NK-92 treated with Interleukin-12 subunit alpha and Interleukin-12 subunit beta, amount 100 ng/mL, for 24 hours (cell line): ENCODE measurements around the gene TMEM238L.

Source experiments
- DNase-seq: peaks from one replicate; lab custom pipeline; 2025; lab: John Stamatoyannopoulos, UW

TMEM238L gene

DNA sequence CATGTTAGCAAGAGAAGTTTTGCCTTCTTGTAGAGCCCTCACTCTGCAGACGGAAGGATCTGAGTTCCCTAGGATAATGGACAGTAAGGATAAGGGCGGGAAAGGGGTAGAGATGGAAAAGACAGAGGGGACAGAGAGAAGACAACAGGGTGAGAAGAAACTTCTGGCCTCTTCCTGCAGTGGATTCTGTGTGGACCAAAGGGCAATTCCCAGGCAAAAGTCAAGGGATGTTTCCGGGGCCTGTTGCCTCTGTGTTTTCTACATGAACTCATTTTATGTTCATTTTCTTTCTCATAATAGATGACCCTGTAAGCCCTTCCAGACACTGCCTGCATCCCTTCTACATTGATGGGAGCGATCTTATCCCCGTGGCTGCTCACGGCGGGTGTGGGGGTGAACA lies 647 bp upstream of the TMEM238L start:
- no peak for DNase-seq

DNA sequence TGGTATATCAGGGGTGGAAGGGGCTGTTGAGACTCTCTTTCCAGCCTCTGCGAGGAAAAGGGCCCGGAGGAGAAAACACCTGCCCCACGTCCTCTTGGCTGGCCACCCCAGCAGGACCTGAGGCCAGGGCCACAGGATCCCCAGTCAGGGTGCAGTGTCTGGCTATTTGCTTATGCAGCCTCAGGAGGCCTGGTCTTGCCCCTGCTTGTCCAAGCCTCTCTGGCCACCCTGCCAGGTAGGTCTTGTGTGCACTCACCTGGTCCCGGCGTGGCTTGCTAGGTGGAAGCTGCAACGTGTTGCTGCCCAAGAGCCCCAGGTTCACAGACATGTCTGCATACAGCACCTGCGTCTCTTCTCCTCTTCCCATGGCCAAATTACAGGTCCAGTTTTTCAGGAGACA lies 549 bp downstream of the TMEM238L start:
- DNase-seq: no peak

DNA sequence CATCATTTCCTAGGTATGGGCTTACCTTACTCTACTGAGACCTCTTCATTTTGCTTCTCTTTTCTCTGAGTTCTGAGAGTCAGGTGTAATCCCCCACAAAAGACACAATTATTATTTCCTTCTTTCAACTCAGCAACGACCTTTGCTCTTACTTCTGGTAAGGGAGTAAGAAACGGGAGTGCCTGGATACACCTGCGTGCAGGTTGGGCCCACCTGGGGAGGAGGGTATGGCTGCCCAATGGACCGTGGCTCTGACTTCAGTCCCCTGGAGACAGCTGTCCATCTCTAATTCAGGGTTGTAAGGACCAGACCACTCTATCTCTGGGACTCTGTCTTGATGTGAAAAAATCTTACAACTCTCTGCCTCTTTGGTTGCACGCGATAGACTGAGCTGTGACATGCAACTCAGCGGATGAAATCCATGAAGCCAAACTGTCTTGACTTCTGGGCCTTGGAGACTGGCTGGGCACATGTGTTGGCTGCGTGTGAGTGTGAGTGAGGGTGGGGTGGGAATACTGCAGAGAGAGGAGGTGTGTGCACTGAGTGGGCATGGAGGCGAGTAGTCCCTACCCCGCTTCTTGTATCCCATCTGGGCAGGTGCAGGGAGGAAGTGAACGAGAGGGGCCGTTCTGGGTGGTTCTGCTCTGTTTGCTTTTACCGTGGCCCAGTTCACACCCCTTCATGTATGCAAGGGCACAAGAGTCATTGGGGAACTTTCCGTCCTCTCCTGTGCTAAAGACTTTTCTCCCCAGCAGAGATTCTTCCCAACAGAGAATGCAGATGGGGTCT lies 1.2 kb downstream of the TMEM238L start:
- no peak for DNase-seq

DNA sequence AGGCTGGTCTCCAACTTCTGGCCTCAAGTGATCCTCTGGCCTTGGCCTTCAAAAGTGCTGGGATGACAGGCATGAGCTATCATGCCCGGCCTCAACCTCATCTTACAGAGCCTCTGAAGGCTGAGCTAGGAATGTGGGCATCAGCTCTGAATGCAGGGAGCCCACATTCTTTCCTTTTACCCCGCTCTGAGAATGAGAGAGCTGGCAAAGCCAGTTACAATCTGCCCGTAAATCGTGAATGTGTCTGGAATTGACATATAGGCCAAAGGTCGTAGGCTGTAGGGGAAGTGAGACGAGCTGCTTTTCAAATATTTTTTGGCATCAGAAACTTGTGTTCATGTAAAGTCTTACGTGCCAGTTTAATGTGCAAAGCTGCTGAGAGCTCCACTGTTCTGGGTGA lies 4.5 kb downstream of the TMEM238L start:
- DNase-seq: no peak

DNA sequence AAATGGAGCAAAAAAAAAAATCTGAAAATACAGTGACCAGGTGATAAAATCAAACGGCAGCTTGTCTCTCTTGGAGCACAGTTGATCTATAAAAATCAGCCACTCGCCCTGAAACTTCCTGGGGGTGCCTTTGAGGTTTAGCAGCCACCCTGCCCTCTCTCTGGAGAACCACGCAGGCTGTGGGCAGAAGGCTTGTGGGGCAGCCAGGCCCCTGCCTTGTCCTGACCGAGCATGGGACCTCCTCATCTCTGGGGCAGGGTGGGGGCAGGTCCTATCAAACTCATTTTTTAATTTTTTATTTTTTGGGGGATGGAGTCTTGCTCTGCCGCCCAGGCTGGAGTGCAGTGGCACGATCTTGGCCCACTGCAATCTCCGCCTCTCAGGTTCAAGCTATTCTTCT lies 5.0 kb downstream of the TMEM238L start:
- DNase-seq: no peak

DNA sequence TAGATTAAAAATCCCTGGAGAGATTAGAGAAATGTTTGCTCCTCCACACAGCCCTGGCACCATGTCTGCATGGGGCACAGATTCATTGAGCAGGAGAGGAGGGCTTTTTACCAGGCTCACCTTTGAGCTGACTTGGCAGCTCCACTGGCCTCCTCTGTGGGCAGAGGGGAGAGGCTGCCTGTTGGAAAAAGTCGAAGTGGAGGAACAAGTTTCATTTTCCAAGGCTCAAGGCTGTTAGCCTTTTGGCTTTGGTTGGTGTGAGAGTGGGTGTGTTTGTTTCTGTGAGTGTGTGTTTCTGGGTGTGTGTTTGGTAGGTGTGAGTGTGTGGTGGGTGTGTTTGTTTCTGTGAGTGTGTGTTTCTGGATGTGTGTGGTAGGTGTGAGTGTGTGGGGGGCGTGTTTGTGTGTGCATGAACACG lies 5.6 kb downstream of the TMEM238L start:
- no peak for DNase-seq

DNA sequence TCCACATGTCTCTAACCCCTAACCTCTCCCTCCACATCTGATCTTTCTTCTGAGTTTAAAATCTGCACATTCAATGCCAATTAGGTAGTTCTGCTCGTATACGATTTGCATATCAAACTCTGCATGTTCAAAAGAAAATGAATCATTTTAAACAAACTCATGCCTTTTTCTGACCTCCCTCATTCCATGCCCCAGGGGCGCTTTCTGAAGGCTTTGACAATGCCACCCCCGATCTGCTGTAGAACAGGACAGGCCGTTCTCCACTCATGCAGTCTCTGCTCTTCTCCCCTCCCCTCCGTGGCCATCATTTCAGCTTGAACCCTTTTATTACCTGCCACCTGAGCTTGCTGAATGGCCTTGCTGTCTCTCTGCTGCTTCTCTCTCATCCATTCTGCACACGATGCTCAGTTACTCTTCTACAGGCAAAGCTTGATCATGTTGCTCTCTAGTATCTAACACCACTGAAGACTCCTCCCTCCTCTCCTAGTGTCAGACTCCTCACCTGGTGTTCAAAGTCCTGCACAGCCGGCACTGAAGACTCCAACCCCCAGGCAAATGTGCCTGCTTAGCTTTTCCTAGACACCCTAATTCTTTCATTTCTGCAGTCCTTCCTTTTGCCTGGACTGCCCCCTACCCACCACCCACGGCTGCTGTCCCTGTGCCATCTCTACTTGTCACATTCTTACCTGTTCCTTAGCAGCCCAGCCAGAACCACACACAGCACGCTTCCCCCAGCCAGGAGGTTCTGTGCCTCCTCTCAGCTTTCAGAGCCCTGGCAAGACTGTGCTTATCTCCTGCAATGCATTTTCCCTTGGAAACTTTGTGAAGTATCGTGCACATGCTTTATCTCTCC lies 6.2 kb downstream of the TMEM238L start:
- no peak for DNase-seq

DNA sequence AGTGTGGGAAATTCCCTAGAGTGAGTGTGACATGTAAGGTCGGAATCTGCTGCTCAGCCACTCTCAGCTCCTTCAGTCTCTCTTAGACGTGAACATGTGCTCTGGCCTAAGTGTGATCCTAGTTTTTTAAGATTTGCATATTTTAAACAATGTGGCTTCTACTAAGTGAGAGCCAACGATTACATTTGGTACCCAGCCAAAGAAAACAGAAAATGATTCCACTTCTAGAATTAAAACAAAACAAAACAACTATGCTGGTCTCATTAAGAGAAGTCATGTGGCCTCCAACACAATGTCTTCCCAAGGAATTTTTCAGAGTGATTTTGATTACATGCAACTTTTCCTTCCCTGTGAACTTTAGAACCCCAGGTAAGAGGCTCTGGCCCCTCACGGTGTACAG lies 10.1 kb downstream of the TMEM238L start:
- no peak for DNase-seq

DNA sequence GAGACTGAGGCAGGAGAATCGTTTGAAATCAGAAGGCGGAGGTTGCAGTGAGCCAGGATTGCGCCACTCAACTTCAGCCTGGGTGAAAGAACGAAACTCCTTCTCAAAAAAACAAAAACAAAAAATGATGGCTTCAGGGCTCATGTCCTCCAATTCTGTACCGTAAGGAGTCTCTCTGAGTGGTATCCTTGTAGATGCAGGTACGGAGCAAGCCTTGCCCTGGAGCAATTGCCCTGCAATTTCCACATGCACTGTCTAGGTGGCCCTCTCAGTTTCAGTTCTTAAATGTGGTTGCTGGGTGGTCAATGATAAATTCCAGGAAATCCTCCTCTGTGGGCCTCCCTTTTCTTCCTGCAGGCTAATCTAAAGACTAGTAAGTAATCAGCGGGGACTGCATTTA lies 10.6 kb downstream of the TMEM238L start:
- no peak for DNase-seq

DNA sequence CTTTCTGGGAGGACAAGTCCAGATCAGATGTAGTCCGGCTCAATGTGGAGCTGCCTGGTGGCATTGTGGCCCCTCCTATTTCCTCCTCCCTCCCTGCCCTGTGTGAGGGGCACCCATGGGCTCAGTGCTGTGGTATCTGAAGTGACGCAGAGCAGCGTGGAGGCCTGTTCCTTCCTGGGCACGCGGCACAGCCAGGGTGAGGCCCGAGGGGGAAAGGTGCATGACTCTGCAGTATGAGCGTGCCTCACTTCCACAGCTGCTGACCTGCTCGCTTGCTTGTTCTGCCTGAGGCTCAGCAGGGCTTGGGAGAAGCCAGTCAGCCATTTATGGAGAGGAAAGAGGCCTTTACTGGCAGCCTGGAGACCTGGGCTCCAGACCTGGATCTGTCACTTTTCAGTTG lies 11.7 kb downstream of the TMEM238L start:
- DNase-seq: no peak

DNA sequence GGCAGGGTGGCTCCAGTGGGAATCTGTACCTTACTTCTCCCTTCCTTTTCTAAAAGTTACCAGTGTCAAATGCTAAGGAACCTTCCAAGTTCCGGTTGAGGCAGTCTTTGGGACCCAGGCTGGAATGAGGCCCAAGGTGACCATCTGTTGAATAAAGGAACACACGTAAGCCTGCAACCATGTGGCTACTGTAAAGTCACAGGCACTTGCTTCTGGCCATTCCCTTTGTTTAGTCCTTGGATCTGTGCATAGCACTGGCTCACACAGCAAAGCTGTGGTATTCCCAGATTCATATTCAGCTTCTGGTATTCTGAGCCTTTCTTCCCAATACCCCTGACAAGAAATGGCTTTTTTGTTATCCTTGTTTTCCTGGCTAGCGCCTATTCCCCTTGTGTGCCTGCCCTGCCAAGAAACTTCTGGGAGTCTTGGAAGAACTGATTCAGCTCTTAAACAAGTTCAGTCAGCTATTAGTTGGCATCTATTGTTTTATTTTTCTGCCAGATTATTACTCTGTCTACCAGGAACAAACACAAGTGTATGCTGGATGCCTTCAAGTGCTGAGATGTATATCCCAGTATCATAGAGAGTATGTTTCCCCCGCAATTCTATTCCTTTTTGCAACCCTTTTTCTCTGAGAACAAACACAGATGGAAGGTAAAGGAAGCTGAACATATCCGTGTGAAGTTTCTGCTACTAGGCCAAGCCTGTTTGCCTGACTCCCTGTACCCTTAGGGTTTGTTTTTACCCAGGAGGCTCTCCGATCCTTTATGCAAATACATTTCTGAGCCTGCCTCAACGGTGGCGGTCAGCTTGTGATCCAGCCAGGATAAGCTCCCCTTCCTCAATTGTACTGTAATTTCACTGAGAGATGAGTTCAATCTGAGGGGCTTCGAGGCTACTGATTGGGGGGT lies 13.2 kb downstream of the TMEM238L start:
- no peak for DNase-seq

DNA sequence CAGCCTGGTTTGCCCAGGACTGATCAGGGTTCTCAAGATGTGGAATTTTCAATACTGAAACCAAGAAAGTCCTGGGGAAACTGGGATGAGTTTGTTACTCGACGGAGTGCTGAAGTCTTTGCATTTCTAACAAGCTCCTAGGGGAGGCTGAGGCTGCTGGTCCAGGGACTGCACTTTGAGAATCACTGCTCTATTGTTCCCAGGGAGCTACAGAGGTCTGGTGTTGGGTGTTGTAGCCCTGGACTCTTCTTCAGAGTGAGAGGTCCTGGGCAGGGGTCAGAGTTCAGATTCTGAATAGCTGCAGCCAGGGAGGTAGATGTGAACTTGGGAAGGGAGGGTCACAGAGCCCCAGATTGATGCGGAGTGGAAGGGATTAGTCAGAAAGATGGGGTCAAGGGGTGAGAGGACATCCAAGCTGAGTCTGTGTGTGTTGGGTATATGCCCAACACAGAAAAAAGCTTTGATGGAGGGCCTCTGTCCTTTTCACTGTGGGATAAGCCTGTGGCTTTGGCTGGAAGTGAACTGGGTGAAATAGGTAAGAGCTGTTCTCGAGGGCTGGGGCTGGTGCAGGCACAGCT lies 14.1 kb downstream of the TMEM238L start:
- DNase-seq: no peak

DNA sequence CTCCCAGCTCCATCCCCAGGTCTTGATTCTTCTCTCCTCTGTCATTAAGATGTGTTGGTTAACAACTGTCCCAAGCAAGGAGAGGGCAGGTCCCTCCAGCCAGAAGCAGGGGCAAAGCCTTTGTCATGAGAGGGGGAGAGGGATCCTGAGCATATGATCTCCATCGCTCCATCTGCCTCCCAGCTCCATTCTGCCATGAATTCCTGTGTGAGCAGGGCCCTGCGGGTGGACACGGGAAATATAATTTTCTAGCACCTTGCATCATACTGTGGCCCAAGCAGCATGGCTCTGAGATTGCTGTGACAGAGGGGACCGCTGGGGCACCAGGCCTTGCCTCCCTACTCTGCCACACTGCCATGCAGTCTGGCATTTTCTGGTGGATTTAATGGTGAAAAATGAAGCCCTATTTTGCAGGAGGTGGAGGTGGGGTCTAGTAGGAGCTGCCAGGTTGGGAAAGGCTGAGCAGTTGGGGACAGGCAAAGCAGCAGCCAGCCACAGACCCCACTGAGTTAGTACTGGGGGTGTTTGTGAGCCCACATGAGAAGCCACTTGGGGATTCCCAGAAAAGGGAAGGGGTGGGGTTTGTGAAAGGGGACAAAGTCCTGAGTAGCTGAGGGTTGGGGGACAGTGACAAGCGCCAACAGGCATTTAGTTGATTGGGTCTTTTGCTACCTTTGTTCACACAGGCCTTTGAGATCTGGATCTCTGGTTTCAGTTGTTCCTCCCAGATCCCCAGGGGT lies 16.4 kb downstream of the TMEM238L start:
- no peak for DNase-seq

DNA sequence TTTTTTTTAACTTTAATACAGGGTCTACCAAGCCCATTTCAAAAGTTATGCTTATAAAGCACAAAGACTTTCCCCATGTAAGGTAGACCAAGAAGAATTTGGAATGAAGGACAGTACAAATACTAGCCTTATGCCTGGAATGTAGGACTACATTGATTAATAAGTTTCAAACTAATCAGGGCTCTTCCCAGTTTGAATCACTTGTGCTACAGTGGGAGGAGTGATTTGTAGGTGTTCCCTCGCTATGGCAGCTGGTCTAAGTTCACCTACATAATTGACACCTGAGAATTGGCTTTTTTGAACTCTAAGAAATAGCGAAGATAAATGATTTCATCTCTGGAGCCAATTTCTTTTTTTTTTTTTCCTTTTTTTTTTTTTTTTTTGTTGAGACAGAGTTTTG lies 18.6 kb downstream of the TMEM238L start:
- no peak for DNase-seq

DNA sequence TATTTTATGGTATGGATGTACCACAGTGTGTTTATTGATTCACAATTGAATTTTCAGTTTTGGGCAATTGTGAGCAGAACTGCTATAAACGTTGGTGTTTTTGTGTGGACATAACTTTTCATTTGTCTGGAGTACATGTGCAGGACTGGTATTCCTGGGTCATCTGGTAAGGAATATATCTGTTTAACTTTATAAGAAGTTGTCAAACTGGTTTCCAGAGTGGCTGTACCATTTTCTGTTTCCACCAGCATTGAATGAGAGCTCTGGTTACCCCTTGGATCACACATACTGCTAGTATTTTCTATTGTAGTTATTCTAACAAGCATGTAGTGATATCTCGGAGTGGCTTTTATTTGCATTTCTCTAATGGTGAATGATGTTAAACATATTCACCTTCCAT lies 24.3 kb downstream of the TMEM238L start:
- no peak for DNase-seq

DNA sequence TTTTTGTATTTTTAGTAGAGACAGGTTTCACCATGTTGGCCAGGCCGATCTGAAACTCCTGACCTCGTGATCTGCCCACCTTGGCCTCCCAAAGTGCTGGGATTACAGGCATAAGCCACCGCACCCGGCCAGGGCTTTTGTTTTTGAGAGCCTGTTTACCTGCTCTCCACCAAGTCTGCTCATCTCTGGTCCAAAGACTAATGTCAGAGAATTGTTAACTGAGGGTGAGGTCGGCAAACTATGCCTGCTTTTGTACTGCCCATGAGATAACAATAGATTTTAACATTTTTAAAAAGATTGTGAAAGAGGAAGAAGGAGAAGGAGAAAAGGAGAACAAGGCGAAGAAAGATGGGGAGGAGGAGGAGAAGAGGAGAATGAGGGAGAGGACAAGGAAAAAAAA lies 26.0 kb downstream of the TMEM238L start:
- DNase-seq: no peak

DNA sequence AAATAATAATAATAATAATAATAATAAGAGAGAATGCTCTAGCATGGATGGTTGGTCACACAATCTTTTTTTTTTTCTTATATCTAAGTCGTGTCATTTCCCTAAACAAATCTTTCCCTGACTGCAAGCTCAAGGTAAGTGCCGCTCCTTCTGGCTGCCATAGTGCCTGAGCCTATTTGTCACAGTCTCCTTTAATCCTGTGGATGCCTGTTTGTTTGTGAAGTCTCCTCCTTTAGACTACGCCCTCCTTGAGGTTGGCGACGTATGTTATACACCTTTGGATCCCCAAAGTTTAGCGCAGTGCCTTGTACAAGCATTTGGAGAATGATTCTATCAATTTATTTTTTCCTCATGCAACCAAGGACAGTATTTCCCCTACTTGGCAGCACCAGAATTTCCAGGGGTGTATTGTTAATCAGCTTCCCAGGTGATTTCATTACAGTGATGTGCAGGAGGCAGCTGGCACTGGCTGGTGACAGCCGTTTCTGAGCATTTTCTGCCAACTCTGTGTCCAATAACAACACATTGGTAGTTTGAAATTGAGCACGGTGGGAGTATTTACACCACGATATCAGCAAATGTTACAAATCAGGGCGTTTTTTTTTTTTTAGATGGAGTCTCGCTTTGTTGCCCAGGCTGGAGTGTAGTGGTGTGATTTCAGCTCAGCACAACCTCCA lies 26.6 kb downstream of the TMEM238L start:
- no peak for DNase-seq

DNA sequence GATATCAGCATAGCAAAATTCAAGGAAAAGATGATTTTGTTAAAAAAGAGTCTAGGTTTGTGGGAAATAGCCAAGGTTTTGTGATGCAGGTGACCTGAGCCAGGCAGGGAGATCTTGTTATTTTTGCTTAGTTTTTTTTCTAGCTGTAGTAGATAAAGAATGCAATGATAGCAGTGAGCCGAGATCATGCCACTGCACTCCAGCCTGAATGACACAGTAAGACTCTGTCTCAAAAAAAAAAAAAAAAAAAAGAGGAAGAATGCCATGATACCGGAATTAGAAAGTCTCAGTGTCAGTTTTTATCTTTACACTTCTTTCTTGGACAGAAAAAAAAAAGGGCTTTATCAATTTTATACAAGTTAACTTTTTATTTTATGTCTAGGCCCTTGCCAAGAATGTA lies 27.5 kb downstream of the TMEM238L start:
- DNase-seq: no peak

DNA sequence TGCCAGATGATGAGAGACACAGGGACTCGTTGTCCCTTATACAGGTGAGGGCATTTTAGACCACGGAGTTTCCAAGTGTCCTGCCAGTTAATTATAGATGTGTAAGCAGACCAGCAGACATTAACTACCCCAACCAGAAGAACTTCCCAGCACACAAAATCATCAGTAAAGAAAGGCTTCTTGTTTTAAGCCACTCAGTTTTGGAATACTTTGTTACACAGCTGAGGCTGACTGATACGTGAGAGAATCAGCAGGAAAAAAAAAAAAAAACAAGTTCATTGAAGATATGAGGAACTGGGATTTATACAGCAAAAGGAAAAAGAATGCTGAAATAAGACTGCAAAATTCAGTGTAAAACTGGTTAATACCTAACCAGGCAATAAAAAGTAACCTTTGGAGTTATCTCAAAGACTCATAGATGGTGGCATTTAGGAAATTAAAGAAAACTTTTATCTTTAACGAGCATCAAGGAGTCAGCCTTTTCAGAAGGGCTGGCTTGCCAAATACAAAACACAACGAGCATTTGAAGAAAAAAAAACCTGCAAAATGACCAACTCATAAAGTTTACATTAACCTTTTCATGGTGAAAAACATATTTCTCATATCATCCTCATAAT lies 28.1 kb downstream of the TMEM238L start:
- no peak for DNase-seq

DNA sequence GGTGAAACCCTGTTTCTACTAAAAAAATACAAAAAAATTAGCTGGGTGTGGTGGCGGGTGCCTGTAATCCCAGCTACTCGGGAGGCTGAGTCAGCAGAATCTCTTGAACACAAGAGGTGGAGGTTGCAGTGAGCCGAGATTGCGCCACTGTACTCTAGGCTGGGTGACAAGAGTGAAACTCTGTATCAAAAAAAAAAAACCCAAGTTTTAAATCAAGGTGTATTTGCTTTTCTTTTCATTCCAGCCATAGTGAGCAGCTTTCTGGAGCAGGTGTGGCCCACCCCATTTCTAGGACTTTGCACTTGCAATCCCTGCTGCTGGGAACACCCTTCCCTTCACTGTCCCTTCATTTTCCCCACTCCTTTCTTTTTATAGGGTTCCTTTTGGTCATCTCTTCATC lies 28.8 kb downstream of the TMEM238L start:
- no peak for DNase-seq
